Breast epithelium (tissue), 4 donors: ENCODE data around the gene CEACAM16. TPM values are rescaled to one million over a fixed set of nuclear protein-coding genes. Genes with fewer than 3 reads are reported as not detected.
"Not testable (repeated sequence)": the region's sequence is repeated elsewhere in the genome, so short reads cannot be mapped to it uniquely, and the experiment has no call there.

Experiments
- DNase-seq, 2 donors: peaks; one replicate each; pipeline ENCODE4 v3.0.0-alpha.2; 2019; ENCODE audit warnings: low spot score in 2 of 2
- H3K27ac ChIP-seq, 2 donors: fragments of 200-600 bp; sonication (generic) in 1 of 2; one replicate each; pipeline ENCODE4 v1.5.1; 2016 to 2019; ENCODE audit warnings: mild to moderate bottlenecking in 1 of 2
- H3K27me3 ChIP-seq, 2 donors: fragments of 200-600 bp; sonication (generic) in 1 of 2; one replicate each; pipeline versions ENCODE4 v1.5.1 to v1.6.0; 2017 to 2019; ENCODE audit warnings: control low read depth in 1 of 2, mild to moderate bottlenecking in 1 of 2
- H3K36me3 ChIP-seq: fragments of 200-600 bp; one replicate; pipeline ENCODE4 v1.5.1; 2019
- H3K4me1 ChIP-seq, 2 donors: fragments of 200-600 bp; sonication (generic); one replicate each; pipeline ENCODE4 v1.5.1; 2016 to 2019; ENCODE audit warnings: control low read depth in 1 of 2
- H3K4me3 ChIP-seq, 3 donors: fragments of 200-600 bp; sonication (generic); 1 replicate in 2 of 3; 2 replicates in 1 of 3; pipeline ENCODE4 v1.5.1; 2016 to 2019; ENCODE audit warnings: mild to moderate bottlenecking in 3 of 3, moderate library complexity in 2 of 3
- H3K9me3 ChIP-seq, 2 donors: fragments of 200-600 bp; sonication (generic) in 1 of 2; one replicate each; pipeline ENCODE4 v1.5.1; 2016 to 2019; ENCODE audit warnings: control low read depth in 1 of 2
- POLR2A ChIP-seq: fragments of 450-650 bp; IDR thresholded peaks from one replicate; pipeline ENCODE4 v1.6.1; 2016; ENCODE audit warnings: antibody characterized with exemption, mild to moderate bottlenecking, moderate library complexity
- POLR2AphosphoS5 ChIP-seq, 3 donors: sonication (generic); formaldehyde crosslinking; IDR thresholded peaks; one replicate each; pipeline ENCODE4 v1.6.1; 2017; ENCODE audit warnings: antibody characterized with exemption in 3 of 3
- intact Hi-C: fragments of 100-400 bp; cut with DNase I; formaldehyde crosslinking; loops from one replicate; pipeline ENCODE4 v1.15.1; 2023; ENCODE audit warnings: low total_unique reads
- total RNA-seq, 3 donors: library from RNA; depleted of rRNA; stranded (reverse); fragments of >200 nt; gene quantifications; one replicate each; pipeline ENCODE4 v1.1.0, GENCODE V29; 2016
- TF ChIP-seq, protein P1 (sequence below), 3 donors: fragments of 450-650 bp; IDR thresholded peaks; one replicate each; pipeline ENCODE4 v1.5.1; 2016 to 2017; ENCODE audit warnings: antibody characterized with exemption in 3 of 3, mild to moderate bottlenecking in 3 of 3, moderate library complexity in 3 of 3

The CEACAM16 gene
- total RNA-seq, 3 donors from 2014 or later = not detected

- Histone ChIP-seq H3K9me3 (no peaks in the 10 kb centered on the region), H3K36me3 (no peaks in the 10 kb centered on the region), H3K4me3 (no peak overlapping the region), H3K27ac (no peak overlapping the region), H3K27me3 (no peaks in the 10 kb centered on the region), H3K4me1 (no peaks in the 10 kb centered on the region)
- intact Hi-C loops = no loop called here
- DNase-seq = no peak
- TF ChIP-seq, protein P1, sequence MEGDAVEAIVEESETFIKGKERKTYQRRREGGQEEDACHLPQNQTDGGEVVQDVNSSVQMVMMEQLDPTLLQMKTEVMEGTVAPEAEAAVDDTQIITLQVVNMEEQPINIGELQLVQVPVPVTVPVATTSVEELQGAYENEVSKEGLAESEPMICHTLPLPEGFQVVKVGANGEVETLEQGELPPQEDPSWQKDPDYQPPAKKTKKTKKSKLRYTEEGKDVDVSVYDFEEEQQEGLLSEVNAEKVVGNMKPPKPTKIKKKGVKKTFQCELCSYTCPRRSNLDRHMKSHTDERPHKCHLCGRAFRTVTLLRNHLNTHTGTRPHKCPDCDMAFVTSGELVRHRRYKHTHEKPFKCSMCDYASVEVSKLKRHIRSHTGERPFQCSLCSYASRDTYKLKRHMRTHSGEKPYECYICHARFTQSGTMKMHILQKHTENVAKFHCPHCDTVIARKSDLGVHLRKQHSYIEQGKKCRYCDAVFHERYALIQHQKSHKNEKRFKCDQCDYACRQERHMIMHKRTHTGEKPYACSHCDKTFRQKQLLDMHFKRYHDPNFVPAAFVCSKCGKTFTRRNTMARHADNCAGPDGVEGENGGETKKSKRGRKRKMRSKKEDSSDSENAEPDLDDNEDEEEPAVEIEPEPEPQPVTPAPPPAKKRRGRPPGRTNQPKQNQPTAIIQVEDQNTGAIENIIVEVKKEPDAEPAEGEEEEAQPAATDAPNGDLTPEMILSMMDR (IDR thresholded peaks at IDR 0.05) = no peak
- TF ChIP-seq POLR2AphosphoS5 (IDR thresholded peaks at IDR 0.05) = no peak
- no peak for TF ChIP-seq POLR2A
Measured at GRCh38 chr19:44662691-44663385, 36.1 kb upstream of the CEACAM16 start.

- no peaks in the 10 kb centered on the region for H3K36me3 ChIP-seq
- intact Hi-C loops = no loop called here
- no peak overlapping the region for H3K27ac ChIP-seq
- no peaks in the 10 kb centered on the region for H3K27me3 ChIP-seq
- no peaks in the 10 kb centered on the region for H3K4me1 ChIP-seq
- no peak overlapping the region for H3K4me3 ChIP-seq
- no peaks in the 10 kb centered on the region for H3K9me3 ChIP-seq
- DNase-seq = no peak
- TF ChIP-seq, protein P1 (IDR thresholded peaks at IDR 0.05) = no peak
- TF ChIP-seq POLR2A (no peak), POLR2AphosphoS5 (IDR thresholded peaks at IDR 0.05) (no peak)
Measured at GRCh38 chr19:44663996-44664395, 35.0 kb upstream of the CEACAM16 start.

DNA sequence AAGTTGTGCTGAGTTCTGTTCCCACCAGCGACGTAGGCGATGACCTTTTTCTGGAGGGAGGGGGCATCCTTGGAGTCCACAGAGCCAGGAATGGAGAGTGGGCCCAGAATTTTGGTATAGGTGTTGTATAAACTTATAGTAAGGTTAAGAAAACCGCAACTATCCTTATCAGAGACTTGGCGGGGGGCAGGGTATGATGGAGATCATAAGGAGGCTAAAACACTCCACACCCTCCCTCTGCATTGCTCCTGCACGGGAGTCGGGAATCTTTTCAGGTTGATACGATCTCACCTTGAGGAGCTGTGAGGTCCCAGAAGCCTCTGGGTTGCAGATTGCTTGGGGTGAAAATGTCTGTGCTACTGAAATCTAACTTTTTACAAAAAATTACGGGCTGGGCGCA is 34.0 kb upstream of the CEACAM16 start:
- Histone ChIP-seq H3K4me3 (no peak overlapping the region), H3K27me3 (no peaks in the 10 kb centered on the region), H3K4me1 (no peaks in the 10 kb centered on the region), H3K36me3 (no peaks in the 10 kb centered on the region), H3K9me3 (no peaks in the 10 kb centered on the region), H3K27ac (no peak overlapping the region)
- no peak for TF ChIP-seq POLR2A
- intact Hi-C loops = no loop called here
- DNase-seq = no peak

- Histone ChIP-seq H3K27me3 (no peaks in the 10 kb centered on the region), H3K9me3 (no peaks in the 10 kb centered on the region), H3K27ac (no peak overlapping the region), H3K4me3 (no peak overlapping the region), H3K4me1 (no peaks in the 10 kb centered on the region), H3K36me3 (no peaks in the 10 kb centered on the region)
- TF ChIP-seq POLR2AphosphoS5 (IDR thresholded peaks at IDR 0.05) (no peak), POLR2A (no peak)
- TF ChIP-seq, protein P1 (IDR thresholded peaks at IDR 0.05) = no peak
- intact Hi-C loops = no loop called here
- DNase-seq = no peak
Measured at GRCh38 chr19:44666852-44667556, 31.9 kb upstream of the CEACAM16 start.

- Histone ChIP-seq H3K27ac (no peak overlapping the region), H3K36me3 (no peaks in the 10 kb centered on the region), H3K27me3 (no peaks in the 10 kb centered on the region), H3K4me1 (no peaks in the 10 kb centered on the region), H3K4me3 (no peak overlapping the region), H3K9me3 (no peaks in the 10 kb centered on the region)
- no peak for TF ChIP-seq POLR2AphosphoS5 (IDR thresholded peaks at IDR 0.05)
- intact Hi-C loops = no loop called here
- no peak for DNase-seq
Measured at GRCh38 chr19:44668985-44669764, 29.8 kb upstream of the CEACAM16 start.

DNA sequence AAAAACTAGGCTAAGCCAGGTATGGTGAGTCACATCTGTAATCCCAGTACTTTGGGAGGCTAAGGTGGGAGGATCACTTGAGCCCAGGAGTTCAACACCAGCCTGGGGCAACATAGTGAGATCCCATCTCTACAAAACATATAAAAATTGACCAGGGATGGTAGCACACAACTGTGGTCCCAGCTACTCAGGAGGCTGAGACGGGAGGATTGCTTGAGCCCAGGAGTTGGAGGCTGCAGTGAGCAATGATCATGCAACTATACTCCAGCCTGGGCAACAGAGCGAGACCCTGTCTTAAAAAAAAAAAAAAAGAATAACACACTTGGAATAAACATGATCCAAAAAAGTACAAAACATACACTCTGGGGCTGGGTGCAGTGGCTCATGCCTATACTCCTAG is 28.9 kb upstream of the CEACAM16 start:
- H3K4me3 ChIP-seq, DNase-seq, H3K27ac ChIP-seq, H3K27me3 ChIP-seq, H3K9me3 ChIP-seq, H3K4me1 ChIP-seq, intact Hi-C loops, H3K36me3 ChIP-seq: not testable (repeated sequence)
